HG03571 (cell line): Measurements from ENCODE around the gene MBNL2.

Source experiments
- ATAC-seq: cut with Tn5 transposase; IDR thresholded peaks from one replicate; pipeline ENCODE4 v1.9.1; 2021; ENCODE audit not compliant: unreplicated experiment

The MBNL2 gene

DNA sequence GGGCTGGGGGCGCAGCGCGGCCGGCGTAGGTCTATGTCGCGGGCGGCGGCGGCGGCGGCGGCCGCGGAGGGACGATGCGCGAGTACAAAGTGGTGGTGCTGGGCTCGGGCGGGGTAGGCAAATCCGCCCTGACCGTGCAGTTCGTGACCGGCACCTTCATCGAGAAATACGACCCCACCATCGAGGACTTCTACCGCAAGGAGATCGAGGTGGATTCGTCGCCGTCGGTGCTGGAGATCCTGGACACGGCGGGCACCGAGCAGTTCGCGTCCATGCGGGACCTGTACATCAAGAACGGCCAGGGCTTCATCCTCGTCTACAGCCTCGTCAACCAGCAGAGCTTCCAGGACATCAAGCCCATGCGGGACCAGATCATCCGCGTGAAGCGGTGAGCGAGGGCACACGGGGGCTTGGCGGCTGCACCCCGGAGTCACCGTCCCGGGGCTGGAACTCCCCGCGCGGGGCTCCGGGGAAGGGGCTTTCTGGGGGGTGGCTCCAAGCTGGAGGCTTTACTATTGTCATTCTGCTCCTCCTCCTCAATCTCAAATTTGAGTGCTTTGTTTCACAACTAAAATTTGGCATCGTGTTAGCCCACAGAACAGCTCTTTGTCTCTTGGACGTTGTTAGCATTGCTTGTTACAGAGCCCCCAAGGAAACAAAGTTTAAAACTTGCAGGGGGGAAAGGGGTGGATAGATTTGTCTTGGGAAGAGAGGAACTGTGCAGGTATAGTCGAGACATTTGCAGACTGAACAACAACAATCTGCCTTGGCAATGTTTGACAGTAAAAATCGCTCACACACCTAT, 212.5 kb downstream of the MBNL2 start:
- peak; percentile 0 for ATAC-seq

DNA sequence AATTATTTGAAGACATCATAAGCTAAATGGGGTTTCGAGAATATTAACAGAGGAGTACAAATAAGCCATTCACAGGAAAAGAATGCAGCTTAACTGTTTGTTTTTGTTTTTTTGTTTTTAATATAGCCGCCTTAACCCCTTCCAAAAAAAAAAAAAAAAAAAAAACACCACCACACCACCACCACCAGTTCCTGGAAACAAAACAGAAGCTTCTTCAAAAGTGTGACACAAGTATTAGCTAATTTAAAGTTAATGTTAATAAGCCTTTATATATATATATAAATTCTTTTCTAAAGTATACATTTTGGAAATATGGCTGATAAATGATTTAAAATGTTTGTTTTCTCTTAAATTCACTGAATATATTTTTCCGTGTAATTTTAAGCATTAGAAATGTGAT, 213.2 kb downstream of the MBNL2 start:
- ATAC-seq = no peak

DNA sequence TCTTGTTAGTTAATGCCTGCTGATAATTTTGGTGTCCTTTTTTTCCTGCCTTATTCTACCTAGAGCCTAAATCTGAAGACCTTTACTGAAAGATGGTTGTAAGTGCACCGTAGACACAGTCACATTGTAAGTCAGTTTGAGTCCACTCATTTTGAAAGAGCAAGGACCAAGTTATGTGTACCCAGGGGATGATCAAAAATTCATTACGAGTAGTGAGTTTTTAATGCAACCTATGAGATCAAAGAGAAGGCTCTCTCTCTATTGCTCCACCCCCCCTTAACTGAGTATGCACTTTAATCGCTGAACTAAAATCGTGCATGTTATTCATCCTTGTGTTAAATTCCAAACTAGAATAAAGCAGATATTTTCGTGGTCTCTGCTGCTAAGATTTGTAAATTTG, 213.7 kb downstream of the MBNL2 start:
- no peak for ATAC-seq

DNA sequence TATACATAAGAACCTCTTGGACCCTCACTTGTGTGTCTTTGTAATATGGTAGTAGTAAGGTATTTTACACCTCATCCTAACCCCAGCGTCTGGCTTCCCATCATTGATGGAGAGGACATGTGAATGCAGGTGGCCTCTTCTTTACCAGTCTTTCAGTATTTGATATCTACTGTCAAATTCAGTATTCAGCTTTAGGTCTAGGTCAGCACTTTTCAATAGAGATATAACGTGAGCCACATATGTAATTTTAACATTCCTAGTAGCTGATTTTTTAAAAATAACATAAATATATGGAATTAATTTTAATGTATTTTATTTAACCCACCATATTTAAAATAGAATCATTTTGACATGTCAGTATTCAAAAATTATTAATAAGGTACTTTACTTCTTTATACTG, 214.7 kb downstream of the MBNL2 start:
- no peak for ATAC-seq

DNA sequence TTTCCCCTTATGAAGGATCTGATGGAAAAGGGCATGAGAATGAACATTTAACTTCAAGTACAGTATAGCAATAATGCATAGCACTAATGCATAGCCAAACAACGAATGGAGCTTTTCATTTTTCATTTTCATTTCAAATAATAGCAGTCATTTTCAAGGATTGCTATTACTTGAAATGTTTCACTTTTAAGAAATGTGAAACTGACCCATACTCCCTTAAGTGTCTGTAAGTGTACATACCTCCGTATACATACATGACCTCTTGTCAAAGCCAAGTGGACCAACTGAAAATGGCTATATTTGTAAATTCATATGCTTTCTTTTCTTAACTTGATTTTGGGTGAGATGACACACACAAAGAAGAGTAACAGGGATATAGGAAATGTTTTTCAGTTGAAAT, 215.6 kb downstream of the MBNL2 start:
- ATAC-seq = no peak

DNA sequence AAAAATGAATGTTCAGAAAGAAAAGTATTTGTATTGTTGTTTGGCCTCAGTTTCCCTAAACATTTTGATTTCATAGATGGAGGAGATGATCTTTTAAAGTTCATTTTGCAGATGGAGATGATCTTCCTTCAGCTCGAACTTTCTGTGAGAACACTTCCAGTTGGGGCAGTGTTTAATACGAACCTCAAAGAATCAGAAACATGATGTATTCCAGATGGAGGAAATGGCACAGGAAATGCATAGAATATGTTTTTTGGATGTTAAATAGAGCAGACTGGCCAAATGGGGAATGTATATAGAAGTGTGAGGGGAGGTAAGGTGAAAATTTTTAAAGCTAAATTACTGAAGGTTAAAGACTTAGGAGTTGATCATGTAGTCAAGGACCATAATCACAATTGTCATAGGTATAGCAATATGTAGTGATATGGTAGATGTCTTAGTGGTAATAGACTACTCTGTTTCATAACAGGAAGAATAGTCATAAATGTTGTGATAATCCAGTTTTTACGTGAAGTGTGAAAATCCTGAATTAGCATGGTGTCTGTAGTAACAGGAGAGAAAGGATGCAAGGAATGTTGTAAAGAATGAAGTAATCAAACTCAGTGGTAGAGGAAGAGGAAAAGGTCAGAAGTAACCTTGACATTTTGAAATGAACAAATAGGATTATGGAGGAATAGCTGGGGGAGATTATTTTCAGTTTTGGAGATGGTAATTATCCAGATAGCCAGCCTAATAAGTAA, 216.9 kb downstream of the MBNL2 start:
- ATAC-seq = no peak

DNA sequence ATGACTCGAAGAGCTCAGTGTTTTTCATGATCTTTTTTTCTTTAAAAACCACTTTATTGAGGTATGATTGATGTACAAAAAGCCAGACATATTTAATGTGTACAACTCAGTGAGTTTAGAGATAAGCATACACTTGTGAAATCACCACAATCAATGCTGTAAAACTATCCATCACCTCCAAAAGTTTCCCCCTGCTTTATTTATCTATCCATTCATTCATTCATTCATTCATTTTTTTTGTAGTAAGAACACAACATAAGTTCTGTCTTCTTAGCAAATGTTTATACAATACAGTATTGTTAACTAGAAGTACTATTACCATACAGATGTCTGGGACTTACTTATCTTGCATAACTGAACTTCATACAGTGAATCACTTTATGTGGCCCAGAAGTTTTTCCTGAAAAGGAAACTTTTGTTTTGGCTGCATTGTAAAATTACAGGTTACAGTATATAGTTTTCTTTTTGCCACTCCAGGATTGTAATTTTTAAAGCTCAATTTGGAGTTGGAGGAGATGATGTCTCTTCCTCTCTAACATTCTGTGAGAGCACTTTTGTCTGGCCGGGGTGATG, 218.6 kb downstream of the MBNL2 start:
- no peak for ATAC-seq

DNA sequence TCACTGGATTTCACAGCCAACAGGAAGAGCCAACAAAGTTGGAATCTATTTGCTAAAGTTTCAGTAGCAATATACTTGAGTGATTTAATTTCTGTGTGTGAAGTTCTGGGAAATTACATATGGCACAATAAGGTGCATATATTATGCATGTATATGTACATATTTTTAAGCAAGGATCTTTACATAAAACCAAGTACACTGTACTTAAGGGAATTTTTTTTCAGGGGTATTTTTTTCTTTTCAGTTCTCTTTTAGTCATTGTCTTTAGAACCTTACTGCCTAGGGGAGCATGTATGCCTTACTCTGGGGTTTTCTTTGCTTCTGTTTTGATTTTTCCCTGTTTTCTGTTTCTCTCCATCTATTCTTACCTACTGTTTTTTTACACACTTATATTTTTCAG, 219.2 kb downstream of the MBNL2 start:
- peak; percentile 35 for ATAC-seq
